A172 (cell line): Measurements from ENCODE around the gene ANKRD11. TPM values are rescaled to one million over a fixed set of nuclear protein-coding genes. Genes with fewer than 3 reads are reported as not detected.
"Not testable (repeated sequence)": the region's sequence is repeated elsewhere in the genome, so short reads cannot be mapped to it uniquely, and the experiment has no call there.

Experiments
- DNase-seq: peaks from one replicate; pipeline ENCODE4 v3.0.0-alpha.2; 2015; ENCODE audit warnings: low spot score
- total RNA-seq: library from RNA; depleted of rRNA; stranded (reverse); fragments of >200 nt; shearing (Covaris generic); gene quantifications from 2 replicates; pipeline ENCODE4 v1.2.3, GENCODE V29; 2014

ANKRD11 gene
- total RNA-seq, 1 experiment from 2014 or later = 61.6 TPM

GRCh38 chr16:89268987-89269735, 221.2 kb downstream of the ANKRD11 start:
- DNase-seq = peak; percentile 49

GRCh38 chr16:89268585-89268984, 221.8 kb downstream of the ANKRD11 start:
- DNase-seq = no peak

GRCh38 chr16:89267746-89268145, 222.6 kb downstream of the ANKRD11 start:
- DNase-seq = not testable (repeated sequence)

- DNase-seq = no peak
Observed at GRCh38 chr16:89266521-89267134, 223.7 kb downstream of the ANKRD11 start.

GRCh38 chr16:89265647-89266046, 224.7 kb downstream of the ANKRD11 start:
- no peak for DNase-seq

GRCh38 chr16:89264800-89265550, 225.4 kb downstream of the ANKRD11 start:
- DNase-seq = no peak

- no peak for DNase-seq
Observed at GRCh38 chr16:89261691-89262563, 228.4 kb downstream of the ANKRD11 start.

- not testable (repeated sequence) for DNase-seq
Observed at GRCh38 chr16:89259901-89260300, 230.5 kb downstream of the ANKRD11 start.

GRCh38 chr16:89257757-89258465, 232.4 kb downstream of the ANKRD11 start:
- DNase-seq = no peak

- DNase-seq = no peak
Observed at GRCh38 chr16:89257281-89257731, 233.1 kb downstream of the ANKRD11 start.

GRCh38 chr16:89256651-89257254, 233.6 kb downstream of the ANKRD11 start:
- DNase-seq = no peak

- DNase-seq = no peak
Observed at GRCh38 chr16:89253548-89254287, 236.6 kb downstream of the ANKRD11 start.

- DNase-seq = no peak
Observed at GRCh38 chr16:89248196-89248982, 242.0 kb downstream of the ANKRD11 start.

GRCh38 chr16:89247734-89248075, 242.7 kb downstream of the ANKRD11 start:
- not testable (repeated sequence) for DNase-seq

GRCh38 chr16:89246903-89247733, 243.2 kb downstream of the ANKRD11 start:
- DNase-seq = peak; percentile 30

- DNase-seq = no peak
Observed at GRCh38 chr16:89246383-89246902, 243.9 kb downstream of the ANKRD11 start.

- DNase-seq = no peak
Observed at GRCh38 chr16:89244754-89245153, 245.6 kb downstream of the ANKRD11 start.

GRCh38 chr16:89244264-89244663, 246.1 kb downstream of the ANKRD11 start:
- not testable (repeated sequence) for DNase-seq
